ENCODE data around the gene EPG5.

The EPG5 gene

DNA sequence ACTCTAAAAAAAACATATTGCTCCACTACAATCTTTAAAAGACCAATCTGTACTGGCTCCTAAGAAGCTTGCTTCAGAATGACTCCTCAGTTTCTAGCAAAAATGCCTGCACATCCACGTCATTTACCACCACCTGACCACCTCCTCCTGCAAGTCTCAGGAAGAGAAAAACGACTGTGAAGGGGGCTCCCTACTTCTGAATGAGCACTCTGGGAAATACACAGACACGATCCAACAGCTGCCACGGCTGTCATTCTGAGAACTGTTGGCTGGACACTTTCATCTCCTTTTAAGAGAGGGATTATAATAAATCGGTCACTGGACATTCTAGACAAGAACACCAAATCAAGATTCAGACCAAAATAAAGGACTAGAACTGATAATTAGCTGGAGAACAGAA, 21.5 kb downstream of the EPG5 start:
- Histone ChIP-seq H2AFZ (ENCODE audit: low read depth, low read length) (no peak overlapping the region), H3K27ac (ENCODE audit: low read length) (no peak overlapping the region), H4K20me1 (ENCODE audit: insufficient read depth, low read length) (no peaks in the 10 kb centered on the region), H3K27me3 (ENCODE audit: insufficient read depth, low read length, poor library complexity) (no peaks in the 10 kb centered on the region), H3K79me2 (ENCODE audit: insufficient read depth, low read length) (no peaks in the 10 kb centered on the region), H3K4me2 (ENCODE audit: insufficient read depth, low read length) (no peak overlapping the region), H3K9me3 (ENCODE audit: insufficient read depth, low read length, severe bottlenecking) (no peaks in the 10 kb centered on the region), H3K36me3 (ENCODE audit: insufficient read depth, low read length) (peaks cover 91% of the 10 kb centered on the region), H3K4me1 (ENCODE audit: insufficient read depth, low read length) (no peaks in the 10 kb centered on the region), H3K4me3 (ENCODE audit: low read depth in 1 of 2, low read length in 2 of 2) (no peak overlapping the region), H3K9ac (ENCODE audit: low read depth, low read length) (no peak overlapping the region)
- no peak for TF ChIP-seq EZH2 (IDR thresholded peaks at IDR 0.05; ENCODE audit: borderline replicate concordance, low read depth, low read length, severe bottlenecking)
- TF ChIP-seq, protein P1, sequence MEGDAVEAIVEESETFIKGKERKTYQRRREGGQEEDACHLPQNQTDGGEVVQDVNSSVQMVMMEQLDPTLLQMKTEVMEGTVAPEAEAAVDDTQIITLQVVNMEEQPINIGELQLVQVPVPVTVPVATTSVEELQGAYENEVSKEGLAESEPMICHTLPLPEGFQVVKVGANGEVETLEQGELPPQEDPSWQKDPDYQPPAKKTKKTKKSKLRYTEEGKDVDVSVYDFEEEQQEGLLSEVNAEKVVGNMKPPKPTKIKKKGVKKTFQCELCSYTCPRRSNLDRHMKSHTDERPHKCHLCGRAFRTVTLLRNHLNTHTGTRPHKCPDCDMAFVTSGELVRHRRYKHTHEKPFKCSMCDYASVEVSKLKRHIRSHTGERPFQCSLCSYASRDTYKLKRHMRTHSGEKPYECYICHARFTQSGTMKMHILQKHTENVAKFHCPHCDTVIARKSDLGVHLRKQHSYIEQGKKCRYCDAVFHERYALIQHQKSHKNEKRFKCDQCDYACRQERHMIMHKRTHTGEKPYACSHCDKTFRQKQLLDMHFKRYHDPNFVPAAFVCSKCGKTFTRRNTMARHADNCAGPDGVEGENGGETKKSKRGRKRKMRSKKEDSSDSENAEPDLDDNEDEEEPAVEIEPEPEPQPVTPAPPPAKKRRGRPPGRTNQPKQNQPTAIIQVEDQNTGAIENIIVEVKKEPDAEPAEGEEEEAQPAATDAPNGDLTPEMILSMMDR (IDR thresholded peaks at IDR 0.05; ENCODE audit: borderline replicate concordance, extremely low read depth, low read length, poor library complexity, severe bottlenecking): no peak
- ATAC-seq (ENCODE audit: insufficient read depth, low read depth) (no peak), DNase-seq (no peak)

DNA sequence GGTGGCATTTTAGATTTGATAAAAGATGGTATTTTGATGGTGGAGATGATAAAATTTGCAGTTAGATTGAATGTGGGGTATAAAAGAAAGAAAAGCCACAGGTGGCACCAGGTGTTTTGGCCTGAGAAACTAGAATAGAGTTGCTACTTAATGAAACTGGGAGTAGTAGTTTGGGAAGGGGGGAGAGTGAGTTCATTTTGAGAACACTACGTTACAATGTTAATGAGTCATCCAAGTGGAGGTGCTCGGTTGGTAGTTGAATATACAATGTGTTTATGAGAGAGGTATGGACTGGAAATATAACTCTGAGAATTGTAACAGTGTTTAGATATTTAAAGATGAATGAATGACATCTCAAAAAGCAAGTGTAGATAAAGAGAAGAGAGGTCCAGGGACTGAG, 26.4 kb downstream of the EPG5 start:
- Histone ChIP-seq H2AFZ (ENCODE audit: low read depth, low read length) (no peak overlapping the region), H3K4me3 (ENCODE audit: low read depth in 1 of 2, low read length in 2 of 2) (no peak overlapping the region), H3K79me2 (ENCODE audit: insufficient read depth, low read length) (no peaks in the 10 kb centered on the region), H3K36me3 (ENCODE audit: insufficient read depth, low read length) (peaks cover 78% of the 10 kb centered on the region), H4K20me1 (ENCODE audit: insufficient read depth, low read length) (no peaks in the 10 kb centered on the region), H3K27me3 (ENCODE audit: insufficient read depth, low read length, poor library complexity) (no peaks in the 10 kb centered on the region), H3K9ac (ENCODE audit: low read depth, low read length) (no peak overlapping the region), H3K4me1 (ENCODE audit: insufficient read depth, low read length) (no peaks in the 10 kb centered on the region), H3K27ac (ENCODE audit: low read length) (no peak overlapping the region), H3K9me3 (ENCODE audit: insufficient read depth, low read length, severe bottlenecking) (no peaks in the 10 kb centered on the region), H3K4me2 (ENCODE audit: insufficient read depth, low read length) (no peak overlapping the region)
- DNase-seq (no peak), ATAC-seq (ENCODE audit: insufficient read depth, low read depth) (no peak)
- TF ChIP-seq, protein P1 (IDR thresholded peaks at IDR 0.05; ENCODE audit: borderline replicate concordance, extremely low read depth, low read length, poor library complexity, severe bottlenecking): no peak
- TF ChIP-seq EZH2 (IDR thresholded peaks at IDR 0.05; ENCODE audit: borderline replicate concordance, low read depth, low read length, severe bottlenecking): no peak

DNA sequence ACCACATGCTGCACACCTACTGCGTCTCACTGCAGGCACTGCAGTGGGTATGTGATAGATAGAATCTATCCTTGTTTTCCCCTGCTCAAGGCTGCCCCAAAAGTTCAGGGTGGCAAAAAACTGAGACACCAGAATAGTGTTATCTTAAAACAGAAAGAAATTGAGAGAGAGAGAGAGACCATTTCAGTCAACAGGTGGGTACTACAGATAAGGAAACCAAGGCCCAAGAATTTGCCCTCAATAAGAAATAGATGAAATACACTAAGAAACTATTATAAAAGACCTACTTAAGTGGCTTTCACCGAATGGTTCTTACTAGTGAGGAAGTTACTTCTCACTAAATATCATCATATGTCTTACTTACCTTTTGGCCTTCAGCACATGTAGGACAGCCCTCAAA, 27.9 kb downstream of the EPG5 start:
- Histone ChIP-seq H3K27ac (ENCODE audit: low read length) (no peak overlapping the region), H3K79me2 (ENCODE audit: insufficient read depth, low read length) (no peaks in the 10 kb centered on the region), H4K20me1 (ENCODE audit: insufficient read depth, low read length) (no peaks in the 10 kb centered on the region), H3K27me3 (ENCODE audit: insufficient read depth, low read length, poor library complexity) (no peaks in the 10 kb centered on the region), H3K4me3 (ENCODE audit: low read depth in 1 of 2, low read length in 2 of 2) (no peak overlapping the region), H3K9me3 (ENCODE audit: insufficient read depth, low read length, severe bottlenecking) (no peaks in the 10 kb centered on the region), H3K4me2 (ENCODE audit: insufficient read depth, low read length) (no peak overlapping the region), H2AFZ (ENCODE audit: low read depth, low read length) (no peak overlapping the region), H3K9ac (ENCODE audit: low read depth, low read length) (no peak overlapping the region), H3K4me1 (ENCODE audit: insufficient read depth, low read length) (no peaks in the 10 kb centered on the region), H3K36me3 (ENCODE audit: insufficient read depth, low read length) (peaks cover 72% of the 10 kb centered on the region)
- TF ChIP-seq EZH2 (IDR thresholded peaks at IDR 0.05; ENCODE audit: borderline replicate concordance, low read depth, low read length, severe bottlenecking): no peak
- TF ChIP-seq, protein P1 (IDR thresholded peaks at IDR 0.05; ENCODE audit: borderline replicate concordance, extremely low read depth, low read length, poor library complexity, severe bottlenecking): no peak
- no peak for DNase-seq
- ATAC-seq (ENCODE audit: insufficient read depth, low read depth): no peak

DNA sequence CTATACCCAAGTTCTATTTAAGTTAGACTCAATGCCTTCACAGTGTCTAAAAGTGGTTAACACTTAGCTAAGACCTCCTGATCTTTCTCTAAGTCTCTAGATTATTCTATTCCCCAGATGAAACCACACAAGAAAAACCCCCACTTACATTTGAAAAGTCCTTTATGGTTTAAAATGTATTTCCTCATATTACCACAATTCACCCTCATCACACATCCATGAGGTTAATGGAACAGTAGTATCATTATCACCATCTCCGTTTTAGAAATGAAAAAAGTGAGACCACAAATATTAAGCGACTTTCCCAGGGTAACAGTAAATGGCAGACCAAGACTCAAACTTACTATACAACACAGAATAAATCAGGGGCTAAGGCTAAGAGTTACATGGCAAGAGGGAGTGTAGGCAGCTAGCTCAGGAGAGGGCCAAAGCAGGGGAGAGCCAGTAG, 28.6 kb downstream of the EPG5 start:
- TF ChIP-seq, protein P1 (IDR thresholded peaks at IDR 0.05; ENCODE audit: borderline replicate concordance, extremely low read depth, low read length, poor library complexity, severe bottlenecking): no peak
- TF ChIP-seq EZH2 (IDR thresholded peaks at IDR 0.05; ENCODE audit: borderline replicate concordance, low read depth, low read length, severe bottlenecking): no peak
- Histone ChIP-seq H3K4me1 (ENCODE audit: insufficient read depth, low read length) (no peaks in the 10 kb centered on the region), H3K9me3 (ENCODE audit: insufficient read depth, low read length, severe bottlenecking) (no peaks in the 10 kb centered on the region), H3K27me3 (ENCODE audit: insufficient read depth, low read length, poor library complexity) (no peaks in the 10 kb centered on the region), H3K27ac (ENCODE audit: low read length) (no peak overlapping the region), H3K36me3 (ENCODE audit: insufficient read depth, low read length) (peaks cover 65% of the 10 kb centered on the region), H3K79me2 (ENCODE audit: insufficient read depth, low read length) (no peaks in the 10 kb centered on the region), H3K4me3 (ENCODE audit: low read depth in 1 of 2, low read length in 2 of 2) (no peak overlapping the region), H3K4me2 (ENCODE audit: insufficient read depth, low read length) (no peak overlapping the region), H2AFZ (ENCODE audit: low read depth, low read length) (no peak overlapping the region), H4K20me1 (ENCODE audit: insufficient read depth, low read length) (no peaks in the 10 kb centered on the region), H3K9ac (ENCODE audit: low read depth, low read length) (no peak overlapping the region)
- DNase-seq (no peak), ATAC-seq (ENCODE audit: insufficient read depth, low read depth) (peak; percentile 70)

All from DND-41 (cell line).